Mucosa of rectum (tissue), 2 donors: Measurements from ENCODE around the gene CAMTA1.

ENCODE experiments used
- H3K27ac ChIP-seq, 2 donors: one replicate each; pipeline ENCODE4 v1.7.0; 2013; ENCODE audit warnings: inconsistent platforms in 2 of 2, low read depth in 2 of 2, low read length in 2 of 2
- H3K27me3 ChIP-seq, 2 donors: one replicate each; pipeline ENCODE4 v1.7.0; 2013; ENCODE audit warnings: low read length in 2 of 2; ENCODE audit not compliant: control insufficient read depth in 2 of 2, insufficient read depth in 2 of 2
- H3K36me3 ChIP-seq, 2 donors: one replicate each; pipeline ENCODE4 v1.7.0; 2013; ENCODE audit warnings: low read length in 2 of 2; ENCODE audit not compliant: control insufficient read depth in 2 of 2, insufficient read depth in 2 of 2
- H3K4me1 ChIP-seq, 2 donors: one replicate each; pipeline ENCODE4 v1.7.0; 2013; ENCODE audit warnings: low read length in 2 of 2, mild to moderate bottlenecking in 1 of 2; ENCODE audit not compliant: control insufficient read depth in 2 of 2, insufficient read depth in 2 of 2
- H3K4me3 ChIP-seq, 2 donors: one replicate each; pipeline ENCODE4 v1.7.0; 2013; ENCODE audit warnings: low read length in 2 of 2
- H3K9ac ChIP-seq, 2 donors: one replicate each; pipeline ENCODE4 v1.7.0; 2013; ENCODE audit warnings: low read length in 2 of 2, low read depth in 1 of 2, mild to moderate bottlenecking in 1 of 2
- H3K9me3 ChIP-seq, 2 donors: one replicate each; pipeline ENCODE4 v1.7.0; 2013; ENCODE audit warnings: low read length in 2 of 2; ENCODE audit not compliant: control insufficient read depth in 2 of 2
- donor health status: healthy.
- donor health status: Normal muscosa, but diverticular disease.

The CAMTA1 gene

DNA sequence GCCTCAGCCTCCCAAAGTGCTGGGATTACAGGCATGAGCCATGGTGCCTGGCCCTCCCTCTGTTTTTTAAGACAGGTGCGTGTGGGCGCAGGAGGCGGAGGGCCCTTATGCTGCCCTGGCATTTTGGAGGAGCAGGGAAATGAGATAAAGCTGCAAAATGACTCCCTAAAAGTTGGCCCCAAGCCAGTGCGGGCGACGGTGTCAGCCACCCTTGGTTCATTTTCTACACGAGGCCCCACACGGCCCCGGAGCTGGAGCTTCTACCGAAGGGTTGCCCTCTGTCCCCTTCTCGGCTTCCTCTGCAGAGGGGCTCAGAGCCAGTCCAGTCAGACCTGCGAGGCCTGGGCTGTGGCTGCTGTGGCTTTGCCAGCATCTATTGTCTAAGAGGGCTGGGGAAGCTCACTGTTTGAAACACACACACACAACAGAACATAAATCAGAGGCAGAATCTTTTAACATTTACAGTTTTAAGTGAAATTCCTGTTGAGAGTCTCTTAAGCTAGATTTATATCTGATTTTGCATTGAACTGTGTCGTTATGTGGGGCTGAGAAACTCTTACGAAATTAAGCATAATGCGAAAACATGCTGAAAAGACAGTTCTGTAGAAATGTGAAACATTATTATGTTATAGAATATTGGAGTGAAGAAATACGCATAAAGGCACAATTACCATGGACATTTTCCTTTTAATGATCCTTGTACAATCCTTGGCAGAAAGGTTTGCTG is 255.9 kb downstream of the CAMTA1 start:
- Histone ChIP-seq H3K4me1 (no peaks in the 10 kb centered on the region), H3K27ac (no peak overlapping the region), H3K9ac (no peak overlapping the region), H3K27me3 (no peaks in the 10 kb centered on the region), H3K36me3 (no peaks in the 10 kb centered on the region), H3K9me3 (no peaks in the 10 kb centered on the region), H3K4me3 (no peak overlapping the region)

DNA sequence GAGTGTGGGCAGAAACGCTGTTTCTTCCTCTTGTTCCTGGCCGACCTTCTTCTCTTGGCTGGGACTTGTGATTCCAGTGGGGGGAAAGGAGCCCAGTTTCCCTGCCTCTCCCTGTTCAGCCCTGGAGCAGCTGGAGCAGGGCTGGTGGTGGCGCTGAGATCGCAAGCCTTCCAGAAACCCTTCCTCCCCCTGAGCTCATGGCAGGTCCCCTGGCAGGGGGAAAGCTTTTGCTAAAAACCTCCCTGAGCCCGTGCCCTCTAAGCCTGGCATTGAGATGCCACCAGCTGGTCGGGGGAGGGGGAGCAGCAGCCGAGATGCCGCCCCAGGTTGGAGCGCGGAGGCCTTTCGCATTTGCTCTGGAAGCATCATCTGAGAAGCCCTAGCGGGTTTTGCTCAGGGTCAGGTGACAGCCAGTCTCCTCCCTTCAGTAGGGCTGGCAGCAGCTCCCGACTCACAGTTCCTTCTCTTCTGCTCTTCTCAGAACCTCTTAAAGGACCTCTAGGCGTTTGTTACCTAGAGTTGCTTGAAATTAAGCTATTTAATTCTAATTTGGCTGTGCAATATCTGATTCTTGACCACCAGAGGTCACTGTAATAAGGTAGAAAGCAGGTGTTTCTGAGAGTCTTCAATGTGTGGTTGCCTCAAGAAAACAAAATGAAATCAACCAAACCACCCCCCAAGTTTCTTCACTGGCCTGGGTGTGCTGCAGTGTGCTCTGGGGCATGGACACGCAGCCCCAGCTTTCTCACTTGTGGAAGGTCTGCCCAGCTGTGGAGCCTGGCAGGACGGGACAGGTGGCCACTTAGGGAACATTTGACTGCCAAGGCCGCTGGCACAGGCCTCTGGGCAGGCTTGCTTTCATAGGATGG is 257.3 kb downstream of the CAMTA1 start:
- Histone ChIP-seq H3K27ac (no peak overlapping the region), H3K4me3 (no peak overlapping the region), H3K27me3 (no peaks in the 10 kb centered on the region), H3K4me1 (no peaks in the 10 kb centered on the region), H3K36me3 (no peaks in the 10 kb centered on the region), H3K9ac (no peak overlapping the region), H3K9me3 (no peaks in the 10 kb centered on the region)

- no peaks in the 10 kb centered on the region for H3K27me3 ChIP-seq
- no peak overlapping the region for H3K9ac ChIP-seq
- no peaks in the 10 kb centered on the region for H3K4me1 ChIP-seq
- H3K9me3 ChIP-seq = no peaks in the 10 kb centered on the region
- no peak overlapping the region for H3K27ac ChIP-seq
- H3K36me3 ChIP-seq = no peaks in the 10 kb centered on the region
- H3K4me3 ChIP-seq = no peak overlapping the region
Observed at GRCh38 chr1:7043191-7043549, 257.9 kb downstream of the CAMTA1 start.

- H3K9ac ChIP-seq = no peak overlapping the region
- no peak overlapping the region for H3K4me3 ChIP-seq
- no peaks in the 10 kb centered on the region for H3K27me3 ChIP-seq
- H3K36me3 ChIP-seq = no peaks in the 10 kb centered on the region
- H3K27ac ChIP-seq = no peak overlapping the region
- H3K4me1 ChIP-seq = no peaks in the 10 kb centered on the region
- H3K9me3 ChIP-seq = no peaks in the 10 kb centered on the region
Observed at GRCh38 chr1:7043719-7044535, 258.7 kb downstream of the CAMTA1 start.

GRCh38 chr1:7045897-7046296 is 260.6 kb downstream of the CAMTA1 start:
- no peaks in the 10 kb centered on the region for H3K27me3 ChIP-seq
- H3K4me1 ChIP-seq = no peaks in the 10 kb centered on the region

DNA sequence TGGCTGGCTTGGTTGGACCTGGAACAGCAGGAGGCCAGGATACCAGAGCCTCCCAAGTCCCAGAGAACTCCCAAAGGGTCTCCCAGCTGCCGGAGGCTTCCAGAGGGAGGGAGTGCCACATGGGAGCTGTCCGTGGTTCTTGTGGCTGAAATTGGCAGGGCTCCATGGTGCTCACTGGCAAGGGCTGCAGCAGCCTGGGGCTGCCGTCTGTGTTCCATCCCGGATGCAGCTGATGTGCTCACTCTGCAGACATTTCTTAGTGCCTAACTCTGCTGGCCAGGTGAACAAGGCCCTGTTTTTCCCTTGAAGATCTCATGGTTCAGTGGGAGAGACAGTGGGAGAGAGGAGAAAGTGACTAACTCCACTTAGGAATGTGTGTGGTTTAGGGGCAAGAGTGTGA is 261.1 kb downstream of the CAMTA1 start:
- no peak overlapping the region for H3K9ac ChIP-seq
- H3K9me3 ChIP-seq = no peaks in the 10 kb centered on the region
- H3K4me1 ChIP-seq = no peaks in the 10 kb centered on the region
- H3K36me3 ChIP-seq = no peaks in the 10 kb centered on the region
- no peaks in the 10 kb centered on the region for H3K27me3 ChIP-seq
- no peak overlapping the region for H3K27ac ChIP-seq
- H3K4me3 ChIP-seq = no peak overlapping the region

More at GRCh38 chr1:7045897-7046296, 260.6 kb downstream of the CAMTA1 start:
- Histone ChIP-seq H3K9me3 (no peaks in the 10 kb centered on the region), H3K27ac (no peak overlapping the region), H3K9ac (no peak overlapping the region), H3K4me3 (no peak overlapping the region), H3K36me3 (no peaks in the 10 kb centered on the region)

DNA sequence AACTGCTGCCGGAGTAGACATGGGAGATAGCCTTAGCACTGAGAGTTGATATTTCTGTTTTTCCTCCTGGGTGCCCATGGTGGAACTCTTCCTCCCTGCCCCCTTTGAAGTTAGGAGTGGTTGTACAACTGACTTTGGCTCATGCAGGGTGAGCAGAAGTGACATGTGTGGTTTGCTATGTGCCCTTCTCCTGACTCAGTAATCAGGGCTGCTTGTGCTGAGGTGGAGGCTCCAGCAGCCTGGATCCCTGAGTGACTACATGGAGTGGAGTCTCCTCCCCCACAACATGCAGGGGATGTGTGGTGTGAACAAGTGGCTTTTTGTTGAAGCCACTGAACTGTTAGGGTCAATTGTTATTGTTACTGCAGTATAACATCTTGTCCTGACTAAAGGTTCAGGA is 261.6 kb downstream of the CAMTA1 start:
- H3K4me1 ChIP-seq = no peaks in the 10 kb centered on the region
- H3K4me3 ChIP-seq = no peak overlapping the region
- H3K9me3 ChIP-seq = no peaks in the 10 kb centered on the region
- H3K27me3 ChIP-seq = no peaks in the 10 kb centered on the region
- no peak overlapping the region for H3K9ac ChIP-seq
- no peak overlapping the region for H3K27ac ChIP-seq
- H3K36me3 ChIP-seq = no peaks in the 10 kb centered on the region

DNA sequence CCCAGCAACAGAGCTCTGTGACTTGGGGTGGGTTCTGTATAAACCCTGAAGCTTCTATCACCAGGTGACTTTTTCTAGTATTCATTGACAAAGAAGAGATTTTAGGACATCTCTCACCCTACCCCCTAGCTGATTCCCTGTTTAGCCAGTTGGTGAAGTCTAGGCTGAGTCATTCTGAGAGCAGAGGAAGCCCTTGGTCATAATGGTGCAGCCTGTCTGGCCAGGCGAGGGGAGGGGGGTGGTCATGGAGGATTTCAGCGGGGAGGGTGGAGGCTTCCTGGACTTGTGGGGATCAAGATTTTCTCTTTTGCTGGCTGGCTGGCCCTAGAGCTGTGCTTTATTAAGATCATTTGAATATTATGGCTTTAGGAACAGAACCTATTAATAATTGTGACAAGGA is 262.6 kb downstream of the CAMTA1 start:
- Histone ChIP-seq H3K4me3 (no peak overlapping the region), H3K4me1 (no peaks in the 10 kb centered on the region), H3K27ac (no peak overlapping the region), H3K9me3 (no peaks in the 10 kb centered on the region), H3K27me3 (no peaks in the 10 kb centered on the region), H3K9ac (no peak overlapping the region), H3K36me3 (no peaks in the 10 kb centered on the region)

DNA sequence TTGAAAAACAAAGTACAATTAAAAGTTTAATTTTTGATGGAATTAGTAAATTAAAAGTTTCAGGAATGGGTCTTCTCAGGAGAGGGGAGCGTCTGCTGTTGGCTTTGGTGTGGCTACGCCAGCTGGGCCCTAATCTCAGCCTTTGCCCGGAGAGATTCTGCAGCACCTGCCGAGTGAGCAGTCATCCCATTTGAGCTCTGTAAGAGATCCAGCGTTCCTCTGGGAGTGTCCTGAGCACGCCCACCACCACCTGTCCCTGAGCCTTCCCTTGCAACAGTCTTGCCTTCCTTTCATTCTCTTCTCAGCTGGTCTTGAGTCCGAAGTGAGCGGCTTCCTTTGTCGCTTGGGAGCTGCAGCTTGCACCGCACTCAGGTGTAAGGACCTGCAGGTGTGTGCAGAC is 263.1 kb downstream of the CAMTA1 start:
- no peaks in the 10 kb centered on the region for H3K36me3 ChIP-seq
- H3K4me1 ChIP-seq = no peaks in the 10 kb centered on the region

More for the DNA sequence above, 263.1 kb downstream of the CAMTA1 start:
- H3K27ac ChIP-seq = no peak overlapping the region
- H3K9me3 ChIP-seq = no peaks in the 10 kb centered on the region
- no peaks in the 10 kb centered on the region for H3K27me3 ChIP-seq
- H3K4me3 ChIP-seq = no peak overlapping the region
- H3K9ac ChIP-seq = no peak overlapping the region
